ENCODE results near the gene PSMD11. TPM values are rescaled to one million over a fixed set of nuclear protein-coding genes. Genes with fewer than 3 reads are reported as not detected.
A peak's percentile ranks its signal among the peaks of the same experiment; 100 is the strongest.

The PSMD11 gene
- total and polyA plus RNA-seq, 2 of the 8 experiments (the other 6 are each of a cell fraction or from before 2014, with no cell fraction given): 68.4 to 171 TPM

DNA sequence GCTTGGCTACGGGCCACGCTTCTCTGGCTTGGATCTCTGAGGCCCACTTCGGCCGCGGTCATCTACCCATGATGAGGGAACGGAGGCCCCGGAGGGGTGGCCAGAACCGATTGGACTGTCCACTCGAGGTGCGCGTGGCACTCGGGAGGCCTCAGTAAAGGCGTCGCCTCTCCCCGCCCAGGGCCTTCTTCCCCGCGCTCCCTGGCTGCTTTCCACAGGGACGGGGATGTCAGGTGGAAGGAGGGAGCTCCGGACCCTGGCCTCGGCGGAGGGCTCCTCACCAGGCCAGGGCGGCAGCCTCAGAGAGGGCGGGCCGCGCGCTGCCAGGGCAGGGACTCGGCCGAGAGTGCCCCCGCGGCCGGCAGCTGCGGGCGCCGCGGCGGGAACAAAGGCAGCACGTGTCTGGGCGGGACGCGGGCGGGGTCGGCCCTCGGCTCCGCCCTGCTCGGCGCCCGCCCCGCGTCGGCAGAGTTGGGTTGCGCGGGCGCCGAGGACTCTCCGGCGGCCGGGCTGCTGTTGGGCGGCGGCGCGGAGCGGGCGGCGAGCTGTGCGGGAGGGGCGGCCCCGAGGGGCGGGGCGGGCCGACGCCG is 41.9 kb downstream of the PSMD11 start (continued):
- no peak for TF ChIP-seq KDM5A (IDR thresholded peaks at IDR 0.05; ENCODE audit: low read length)
- TF ChIP-seq KDM4A (IDR thresholded peaks at IDR 0.05; ENCODE audit: low read depth, low read length, severe bottlenecking): peak; percentile 45
- TF ChIP-seq CTCF (IDR thresholded peaks at IDR 0.05; ENCODE audit: control extremely low read depth in 1 of 3, insufficient read depth in 1 of 3, low read depth in 1 of 3, low read length in 3 of 3): no peak
- TF ChIP-seq TAF7 (optimal IDR thresholded peaks at IDR 0.05; ENCODE audit: borderline replicate concordance, low read depth, low read length): no peak
- no peak for TF ChIP-seq RNF2 (IDR thresholded peaks at IDR 0.05; ENCODE audit: borderline replicate concordance, low read depth, low read length, missing control alignments, poor library complexity, severe bottlenecking)
